Muscle layer of colon (tissue), 2 donors: ENCODE results near the gene CCL20.

Experiments used
- H3K27ac ChIP-seq: one replicate; pipeline ENCODE4 v1.7.0; 2013; ENCODE audit warnings: low read depth, mild to moderate bottlenecking, low read length, moderate library complexity
- H3K27me3 ChIP-seq, 2 donors: one replicate each; pipeline ENCODE4 v1.7.0; 2013; ENCODE audit warnings: low read length in 2 of 2, mild to moderate bottlenecking in 2 of 2; ENCODE audit not compliant: insufficient read depth in 2 of 2, control insufficient read depth in 1 of 2
- H3K36me3 ChIP-seq: one replicate; pipeline ENCODE4 v1.7.0; 2013; ENCODE audit warnings: mild to moderate bottlenecking, low read length; ENCODE audit not compliant: insufficient read depth
- H3K4me1 ChIP-seq: one replicate; pipeline ENCODE4 v1.7.0; 2013; ENCODE audit warnings: mild to moderate bottlenecking, low read length; ENCODE audit not compliant: insufficient read depth
- H3K4me3 ChIP-seq, 2 donors: one replicate each; pipeline ENCODE4 v1.7.0; 2013; ENCODE audit warnings: low read length in 2 of 2, low read depth in 1 of 2, mild to moderate bottlenecking in 1 of 2, moderate library complexity in 1 of 2
- H3K9ac ChIP-seq: one replicate; pipeline ENCODE4 v1.7.0; 2013; ENCODE audit warnings: low read length
- H3K9me3 ChIP-seq: one replicate; pipeline ENCODE4 v1.7.0; 2013; ENCODE audit warnings: mild to moderate bottlenecking, low read length
- donor health status: abdominal sarcoma.
- donor health status: Adenocarcinoma of cecum.

Gene CCL20

GRCh38 chr2:227846831-227847230, 33.2 kb downstream of the CCL20 start:
- Histone ChIP-seq H3K36me3 (no peaks in the 10 kb centered on the region), H3K9me3 (no peaks in the 10 kb centered on the region), H3K27me3 (no peaks in the 10 kb centered on the region), H3K4me1 (no peaks in the 10 kb centered on the region), H3K9ac (no peak overlapping the region), H3K27ac (no peak overlapping the region), H3K4me3 (no peak overlapping the region)

DNA sequence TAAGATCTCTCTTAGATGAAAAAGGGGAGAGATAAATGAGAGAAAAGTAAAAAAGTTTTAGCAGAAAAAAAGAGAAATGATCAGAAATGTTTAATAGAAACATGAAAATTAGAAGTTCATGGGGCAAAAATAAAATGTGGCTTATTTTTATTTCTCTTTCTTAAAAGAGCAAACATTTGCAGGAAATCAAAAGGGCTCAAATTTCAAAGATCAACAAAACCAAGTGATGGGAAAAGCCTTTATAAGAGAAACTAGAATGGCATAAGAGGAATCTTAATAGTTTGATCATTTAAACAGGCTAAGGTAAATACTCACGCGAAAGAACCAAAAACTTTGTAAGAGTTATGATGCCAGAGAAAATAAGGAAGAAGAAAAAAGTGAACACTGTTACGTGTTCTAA, 34.5 kb downstream of the CCL20 start:
- Histone ChIP-seq H3K27ac (no peak overlapping the region), H3K27me3 (no peaks in the 10 kb centered on the region), H3K4me1 (no peaks in the 10 kb centered on the region), H3K4me3 (no peak overlapping the region), H3K9me3 (no peaks in the 10 kb centered on the region), H3K9ac (no peak overlapping the region), H3K36me3 (no peaks in the 10 kb centered on the region)

GRCh38 chr2:227848586-227848985, 34.9 kb downstream of the CCL20 start:
- Histone ChIP-seq H3K9me3 (no peaks in the 10 kb centered on the region), H3K36me3 (no peaks in the 10 kb centered on the region), H3K9ac (no peak overlapping the region), H3K4me3 (no peak overlapping the region), H3K27ac (no peak overlapping the region), H3K4me1 (no peaks in the 10 kb centered on the region), H3K27me3 (no peaks in the 10 kb centered on the region)

DNA sequence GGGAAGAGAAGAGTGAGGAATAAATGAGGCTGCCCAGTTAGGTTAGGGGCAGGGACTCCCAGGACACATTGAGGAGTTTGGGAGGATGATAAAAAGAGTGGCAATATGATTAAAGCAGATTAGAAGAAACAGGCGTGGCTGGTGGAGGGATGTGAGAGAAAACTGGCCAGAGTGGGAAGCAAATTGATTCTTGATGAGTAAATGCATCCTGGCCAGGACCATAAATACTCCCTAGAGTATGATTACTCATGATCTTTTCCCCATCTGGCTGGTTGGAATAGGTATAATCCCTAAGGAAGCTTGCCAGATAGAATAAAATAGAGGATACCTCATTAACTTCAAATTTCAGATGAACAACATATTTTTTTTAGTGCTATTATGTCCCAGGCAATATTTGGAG, 36.3 kb downstream of the CCL20 start:
- H3K9me3 ChIP-seq: no peaks in the 10 kb centered on the region
- no peaks in the 10 kb centered on the region for H3K36me3 ChIP-seq
- no peak overlapping the region for H3K4me3 ChIP-seq
- no peak overlapping the region for H3K9ac ChIP-seq
- H3K4me1 ChIP-seq: no peaks in the 10 kb centered on the region
- no peak overlapping the region for H3K27ac ChIP-seq
- no peaks in the 10 kb centered on the region for H3K27me3 ChIP-seq

DNA sequence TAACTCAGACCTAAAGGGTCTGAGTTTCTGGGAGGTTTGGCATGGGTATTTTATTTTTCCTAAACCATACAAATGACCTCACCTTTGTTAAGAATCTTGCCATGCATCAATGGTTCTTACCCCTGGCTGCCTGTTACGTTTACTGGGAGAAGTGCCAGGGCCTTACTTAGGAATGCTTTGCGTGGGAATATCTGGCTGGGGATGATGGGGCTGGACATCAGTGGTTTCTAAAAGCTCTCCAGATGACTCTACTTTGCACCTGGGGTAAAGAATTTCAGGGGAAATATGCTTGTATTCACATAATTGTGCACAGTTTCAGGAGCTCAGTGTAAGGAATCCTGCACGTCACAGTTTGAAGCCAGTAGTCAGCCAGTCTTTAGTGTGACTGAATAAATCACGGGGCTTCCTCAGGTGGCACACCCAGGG, 39.6 kb downstream of the CCL20 start:
- no peak overlapping the region for H3K4me3 ChIP-seq
- no peaks in the 10 kb centered on the region for H3K4me1 ChIP-seq
- no peaks in the 10 kb centered on the region for H3K27me3 ChIP-seq
- H3K27ac ChIP-seq: no peak overlapping the region
- H3K36me3 ChIP-seq: no peaks in the 10 kb centered on the region
- no peak overlapping the region for H3K9ac ChIP-seq
- H3K9me3 ChIP-seq: no peaks in the 10 kb centered on the region

- no peak overlapping the region for H3K27ac ChIP-seq
- no peaks in the 10 kb centered on the region for H3K27me3 ChIP-seq
- no peaks in the 10 kb centered on the region for H3K4me1 ChIP-seq
Measured at GRCh38 chr2:227853765-227854271, 40.2 kb downstream of the CCL20 start.

DNA sequence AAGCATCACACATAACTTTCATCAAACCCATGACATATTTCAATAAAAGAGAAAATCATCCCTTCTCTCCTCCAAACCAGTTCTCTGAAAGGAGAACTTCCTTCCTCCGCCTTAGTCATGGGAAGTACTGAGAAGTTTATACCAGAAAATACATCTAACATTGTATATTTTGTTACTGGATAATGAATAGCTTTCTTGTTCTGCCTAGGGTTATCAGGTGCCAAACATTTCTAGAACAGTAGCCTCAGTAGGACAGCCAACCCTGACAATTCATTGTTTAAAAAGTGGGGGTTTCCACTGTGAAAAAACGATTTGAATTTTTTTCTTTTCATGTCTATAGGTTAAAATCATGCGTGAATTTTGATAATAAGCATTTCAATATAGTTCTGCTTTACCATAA, 41.8 kb downstream of the CCL20 start:
- H3K27ac ChIP-seq: no peak overlapping the region
- H3K9me3 ChIP-seq: no peaks in the 10 kb centered on the region
- H3K36me3 ChIP-seq: no peaks in the 10 kb centered on the region
- H3K27me3 ChIP-seq: no peaks in the 10 kb centered on the region
- H3K4me1 ChIP-seq: no peaks in the 10 kb centered on the region
- no peak overlapping the region for H3K9ac ChIP-seq
- no peak overlapping the region for H3K4me3 ChIP-seq

More at GRCh38 chr2:227853765-227854271, 40.2 kb downstream of the CCL20 start:
- no peaks in the 10 kb centered on the region for H3K9me3 ChIP-seq
- no peak overlapping the region for H3K4me3 ChIP-seq
- H3K36me3 ChIP-seq: no peaks in the 10 kb centered on the region
- no peak overlapping the region for H3K9ac ChIP-seq

- no peak overlapping the region for H3K4me3 ChIP-seq
- no peaks in the 10 kb centered on the region for H3K27me3 ChIP-seq
- no peaks in the 10 kb centered on the region for H3K9me3 ChIP-seq
- H3K4me1 ChIP-seq: no peaks in the 10 kb centered on the region
- H3K9ac ChIP-seq: no peak overlapping the region
- no peaks in the 10 kb centered on the region for H3K36me3 ChIP-seq
- H3K27ac ChIP-seq: no peak overlapping the region
Measured at GRCh38 chr2:227856697-227857096, 43.1 kb downstream of the CCL20 start.

GRCh38 chr2:227860221-227860641, 46.6 kb downstream of the CCL20 start:
- no peak overlapping the region for H3K9ac ChIP-seq
- H3K27ac ChIP-seq: no peak overlapping the region

DNA sequence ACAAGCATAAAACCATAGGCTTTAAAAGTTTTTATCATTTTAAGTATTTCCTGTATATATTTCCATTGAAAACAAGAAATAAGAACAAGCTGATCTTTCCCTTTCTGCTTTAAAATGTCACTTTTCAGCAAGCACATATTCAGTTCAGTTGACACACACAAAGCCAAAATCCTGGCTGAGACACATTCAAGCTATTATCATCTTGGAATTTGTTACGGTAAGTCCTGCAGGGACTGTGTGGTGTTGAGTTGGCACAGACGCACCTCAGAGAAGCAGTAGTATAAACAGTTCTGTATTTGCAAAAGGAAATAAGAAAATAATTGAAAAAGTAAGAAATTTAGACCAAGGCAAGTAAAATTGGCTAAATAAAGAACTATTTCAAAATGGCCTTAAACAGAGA, 47.4 kb downstream of the CCL20 start:
- Histone ChIP-seq H3K9me3 (no peaks in the 10 kb centered on the region), H3K9ac (no peak overlapping the region), H3K36me3 (no peaks in the 10 kb centered on the region), H3K27ac (no peak overlapping the region), H3K27me3 (no peaks in the 10 kb centered on the region), H3K4me1 (no peaks in the 10 kb centered on the region), H3K4me3 (no peak overlapping the region)

More at GRCh38 chr2:227860221-227860641, 46.6 kb downstream of the CCL20 start:
- H3K9me3 ChIP-seq: no peaks in the 10 kb centered on the region
- H3K4me3 ChIP-seq: no peak overlapping the region
- H3K4me1 ChIP-seq: no peaks in the 10 kb centered on the region
- H3K36me3 ChIP-seq: no peaks in the 10 kb centered on the region
- H3K27me3 ChIP-seq: no peaks in the 10 kb centered on the region

GRCh38 chr2:227862227-227862740, 48.6 kb downstream of the CCL20 start:
- no peaks in the 10 kb centered on the region for H3K27me3 ChIP-seq
- H3K9ac ChIP-seq: no peak overlapping the region
- H3K36me3 ChIP-seq: no peaks in the 10 kb centered on the region
- H3K4me1 ChIP-seq: no peaks in the 10 kb centered on the region
- no peaks in the 10 kb centered on the region for H3K9me3 ChIP-seq
- H3K4me3 ChIP-seq: no peak overlapping the region
- H3K27ac ChIP-seq: no peak overlapping the region
